Tibial nerve (tissue), 4 donors: ENCODE results near the gene GALNT10. TPM values are rescaled to one million over a fixed set of nuclear protein-coding genes. Genes with fewer than 3 reads are reported as not detected.

Experiments used
- DNase-seq, 2 donors: peaks; one replicate each; pipeline ENCODE4 v3.0.0-alpha.2; 2019; ENCODE audit warnings: low spot score in 2 of 2
- H3K27ac ChIP-seq, 4 donors: fragments of 200-600 bp; sonication (generic) in 3 of 4; one replicate each; pipeline ENCODE4 v1.5.1; 2017 to 2019; ENCODE audit warnings: mild to moderate bottlenecking in 1 of 4
- H3K27me3 ChIP-seq, 2 donors: fragments of 200-600 bp; sonication (generic) in 1 of 2; one replicate each; pipeline versions ENCODE4 v1.5.1 to v1.6.0; 2017 to 2019
- H3K36me3 ChIP-seq, 3 donors: fragments of 200-600 bp; sonication (generic); one replicate each; pipeline ENCODE4 v1.5.1; 2018 to 2019
- H3K4me1 ChIP-seq, 4 donors: fragments of 200-600 bp; sonication (generic) in 3 of 4; one replicate each; pipeline ENCODE4 v1.5.1; 2017 to 2019
- H3K4me3 ChIP-seq, 4 donors: fragments of 200-600 bp; sonication (generic) in 3 of 4; one replicate each; pipeline ENCODE4 v1.5.1; 2017 to 2019; ENCODE audit warnings: mild to moderate bottlenecking in 1 of 4, moderate library complexity in 1 of 4
- H3K9me3 ChIP-seq, 4 donors: fragments of 200-600 bp; sonication (generic) in 3 of 4; one replicate each; pipeline ENCODE4 v1.5.1; 2017 to 2019
- EP300 ChIP-seq, 2 donors: sonication (generic); formaldehyde crosslinking; IDR thresholded peaks; one replicate each; pipeline ENCODE4 v1.6.1; 2017; ENCODE audit warnings: antibody characterized with exemption in 2 of 2, mild to moderate bottlenecking in 1 of 2
- POLR2A ChIP-seq, 2 donors: fragments of 450-650 bp; IDR thresholded peaks; one replicate each; pipeline ENCODE4 v1.6.1; 2017; ENCODE audit warnings: antibody characterized with exemption in 2 of 2, mild to moderate bottlenecking in 2 of 2, moderate library complexity in 2 of 2
- whole genome bisulfite sequencing, 2 donors: methylation state at CpG; one replicate each; pipeline ENCODE4 v1.1.5; 2018; 5-methylcytosine and 5-hydroxymethylcytosine counted together
- total RNA-seq, 4 donors: library from RNA; depleted of rRNA; stranded (reverse); fragments of >200 nt; gene quantifications; one replicate each; pipeline ENCODE4 v1.1.0, GENCODE V29; 2016
- TF ChIP-seq, protein P1 (sequence below), 5 experiments: fragments of 200-600 bp in 3 of 5; fragments of 450-650 bp in 2 of 5; sonication (generic) in 3 of 5; IDR thresholded peaks; one replicate each; pipeline ENCODE4 v1.5.1; 2016 to 2019; ENCODE audit warnings: antibody characterized with exemption in 5 of 5, mild to moderate bottlenecking in 3 of 5, moderate library complexity in 2 of 5

Gene GALNT10
- total RNA-seq, 4 donors from 2014 or later: 24.1 to 41.2 (median 26.7) TPM

DNA sequence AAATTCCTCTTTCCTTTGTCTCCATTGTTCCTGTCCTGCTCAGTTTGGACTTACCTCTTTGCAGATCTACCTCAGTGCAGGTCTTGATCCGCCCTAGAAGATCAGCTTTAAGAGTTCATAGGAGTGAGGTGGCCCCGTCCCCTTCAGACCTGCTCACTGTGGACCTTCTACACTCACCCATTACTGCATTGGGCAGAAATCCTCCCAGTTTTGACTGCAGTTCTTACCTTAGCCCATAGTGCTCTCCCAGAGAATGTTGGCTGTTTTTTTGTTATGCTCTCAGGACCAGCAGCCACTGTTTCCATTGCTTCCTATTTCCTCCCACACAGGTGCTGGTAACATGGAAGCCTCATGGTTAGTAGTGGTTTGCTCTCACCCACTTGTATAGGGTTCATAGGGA, 63.3 kb downstream of the GALNT10 start:
- Histone ChIP-seq H3K4me3 (no peak overlapping the region), H3K36me3 (no peaks in the 10 kb centered on the region), H3K9me3 (peaks cover 0 to 4% (median 0%) of the 10 kb centered on the region in 4 donors), H3K27me3 (no peaks in the 10 kb centered on the region), H3K27ac (no peak overlapping the region), H3K4me1 (no peaks in the 10 kb centered on the region)
- 92 to 98% methylated on average over 2 of the region's 2 CpGs for WGBS, 2 donors
- no peak for DNase-seq
- TF ChIP-seq POLR2A (IDR thresholded peaks at IDR 0.05): no peak
- no peak for TF ChIP-seq EP300 (IDR thresholded peaks at IDR 0.05)
- TF ChIP-seq, protein P1, sequence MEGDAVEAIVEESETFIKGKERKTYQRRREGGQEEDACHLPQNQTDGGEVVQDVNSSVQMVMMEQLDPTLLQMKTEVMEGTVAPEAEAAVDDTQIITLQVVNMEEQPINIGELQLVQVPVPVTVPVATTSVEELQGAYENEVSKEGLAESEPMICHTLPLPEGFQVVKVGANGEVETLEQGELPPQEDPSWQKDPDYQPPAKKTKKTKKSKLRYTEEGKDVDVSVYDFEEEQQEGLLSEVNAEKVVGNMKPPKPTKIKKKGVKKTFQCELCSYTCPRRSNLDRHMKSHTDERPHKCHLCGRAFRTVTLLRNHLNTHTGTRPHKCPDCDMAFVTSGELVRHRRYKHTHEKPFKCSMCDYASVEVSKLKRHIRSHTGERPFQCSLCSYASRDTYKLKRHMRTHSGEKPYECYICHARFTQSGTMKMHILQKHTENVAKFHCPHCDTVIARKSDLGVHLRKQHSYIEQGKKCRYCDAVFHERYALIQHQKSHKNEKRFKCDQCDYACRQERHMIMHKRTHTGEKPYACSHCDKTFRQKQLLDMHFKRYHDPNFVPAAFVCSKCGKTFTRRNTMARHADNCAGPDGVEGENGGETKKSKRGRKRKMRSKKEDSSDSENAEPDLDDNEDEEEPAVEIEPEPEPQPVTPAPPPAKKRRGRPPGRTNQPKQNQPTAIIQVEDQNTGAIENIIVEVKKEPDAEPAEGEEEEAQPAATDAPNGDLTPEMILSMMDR (IDR thresholded peaks at IDR 0.05): no peak

DNA sequence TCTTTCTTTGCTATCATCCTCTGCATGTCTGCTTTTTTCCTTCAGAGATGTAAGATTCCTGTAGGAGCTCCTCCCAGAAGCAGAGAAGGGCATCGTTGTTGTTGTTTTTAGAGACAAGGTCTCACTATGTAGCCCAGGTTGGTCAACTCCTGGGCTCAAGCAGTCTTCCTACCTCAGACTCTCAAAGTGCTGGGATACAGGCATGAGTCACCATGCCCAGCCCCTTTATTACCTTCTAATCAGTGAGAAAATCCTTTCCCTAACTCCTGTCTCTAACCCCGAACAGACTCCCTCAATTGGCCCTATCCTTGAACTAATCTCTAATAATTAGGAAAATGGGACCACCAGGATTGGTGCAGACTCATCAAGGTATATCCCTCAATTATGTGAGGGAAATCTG, 64.4 kb downstream of the GALNT10 start:
- H3K4me3 ChIP-seq: no peak overlapping the region
- WGBS, 2 donors: 87 to 95% methylated on average over 2 of the region's 2 CpGs
- H3K36me3 ChIP-seq: no peaks in the 10 kb centered on the region
- no peak for TF ChIP-seq EP300 (IDR thresholded peaks at IDR 0.05)
- TF ChIP-seq POLR2A (IDR thresholded peaks at IDR 0.05): no peak
- TF ChIP-seq, protein P1 (IDR thresholded peaks at IDR 0.05): no peak
- H3K9me3 ChIP-seq: peaks cover 0 to 4% (median 0%) of the 10 kb centered on the region in 4 donors
- no peak overlapping the region for H3K27ac ChIP-seq
- H3K27me3 ChIP-seq: no peaks in the 10 kb centered on the region
- H3K4me1 ChIP-seq: no peaks in the 10 kb centered on the region
- DNase-seq: no peak

DNA sequence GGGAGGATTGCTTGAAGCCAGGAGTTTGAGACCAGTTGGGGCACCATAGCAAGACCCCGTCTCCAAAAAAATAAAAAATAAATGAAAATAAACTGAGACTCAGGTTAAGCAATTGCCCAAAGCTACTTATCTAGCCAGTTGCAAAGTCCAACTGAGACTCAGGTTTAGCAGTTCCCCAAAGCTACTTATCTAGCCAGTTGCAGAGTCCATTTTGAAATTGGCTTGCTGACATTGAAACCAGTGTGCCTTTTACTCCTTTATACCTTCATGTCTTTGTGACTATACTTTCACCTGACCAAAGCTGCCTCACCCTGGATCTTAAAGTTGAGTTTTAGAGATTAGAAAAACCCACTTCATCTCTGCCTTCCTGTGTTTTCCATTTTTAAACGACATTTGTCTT, 66.5 kb downstream of the GALNT10 start:
- Histone ChIP-seq H3K4me3 (no peak overlapping the region), H3K4me1 (peaks cover 0 to 4% (median 0%) of the 10 kb centered on the region in 4 donors), H3K36me3 (no peaks in the 10 kb centered on the region), H3K9me3 (peaks cover 0 to 4% (median 0%) of the 10 kb centered on the region in 4 donors), H3K27me3 (no peaks in the 10 kb centered on the region), H3K27ac (no peak overlapping the region)
- TF ChIP-seq POLR2A (IDR thresholded peaks at IDR 0.05): no peak
- TF ChIP-seq, protein P1 (IDR thresholded peaks at IDR 0.05): no peak
- WGBS, 2 donors: 67 to 80% methylated on average over 2 of the region's 2 CpGs
- DNase-seq: no peak

DNA sequence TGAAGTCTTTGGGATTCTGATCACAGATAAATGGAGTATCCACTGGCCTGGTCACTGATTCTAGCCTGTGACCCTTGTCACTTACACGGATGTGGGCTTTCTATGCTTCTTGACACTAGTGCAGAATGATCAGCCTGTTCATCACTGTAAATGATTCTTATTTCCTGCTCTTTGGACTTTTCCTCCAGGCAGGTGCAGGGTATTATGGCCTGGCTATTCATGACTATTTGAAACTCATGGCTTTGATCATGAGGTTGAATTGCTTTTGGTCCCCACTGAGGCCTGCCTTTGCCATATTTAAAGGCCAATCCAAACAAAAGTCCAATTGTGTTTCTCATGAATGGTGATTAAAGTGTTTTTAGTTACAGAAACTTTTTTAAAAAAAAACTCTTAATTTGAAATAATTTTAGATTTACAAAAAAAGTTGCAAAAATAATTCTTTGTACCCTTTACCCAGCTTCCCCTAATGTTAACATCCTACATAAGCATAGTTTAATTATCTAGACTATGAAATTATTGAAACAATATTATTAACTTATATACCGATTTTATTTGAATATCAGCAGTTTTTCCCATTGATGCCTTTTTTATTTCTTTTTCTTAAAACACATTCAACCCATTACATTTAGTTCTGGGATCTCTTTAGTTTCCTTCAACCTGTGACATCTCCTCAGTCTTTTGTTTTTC, 68.1 kb downstream of the GALNT10 start:
- TF ChIP-seq POLR2A (IDR thresholded peaks at IDR 0.05) (no peak), EP300 (IDR thresholded peaks at IDR 0.05) (no peak)
- TF ChIP-seq, protein P1 (IDR thresholded peaks at IDR 0.05): no peak
- WGBS, 2 donors: 55 to 66% methylated on average over 2 of the region's 2 CpGs
- no peak for DNase-seq
- Histone ChIP-seq H3K27me3 (no peaks in the 10 kb centered on the region), H3K36me3 (no peaks in the 10 kb centered on the region), H3K27ac (no peak overlapping the region), H3K4me3 (no peak overlapping the region), H3K9me3 (no peaks in the 10 kb centered on the region), H3K4me1 (peaks cover 0 to 8% (median 0%) of the 10 kb centered on the region in 4 donors)

DNA sequence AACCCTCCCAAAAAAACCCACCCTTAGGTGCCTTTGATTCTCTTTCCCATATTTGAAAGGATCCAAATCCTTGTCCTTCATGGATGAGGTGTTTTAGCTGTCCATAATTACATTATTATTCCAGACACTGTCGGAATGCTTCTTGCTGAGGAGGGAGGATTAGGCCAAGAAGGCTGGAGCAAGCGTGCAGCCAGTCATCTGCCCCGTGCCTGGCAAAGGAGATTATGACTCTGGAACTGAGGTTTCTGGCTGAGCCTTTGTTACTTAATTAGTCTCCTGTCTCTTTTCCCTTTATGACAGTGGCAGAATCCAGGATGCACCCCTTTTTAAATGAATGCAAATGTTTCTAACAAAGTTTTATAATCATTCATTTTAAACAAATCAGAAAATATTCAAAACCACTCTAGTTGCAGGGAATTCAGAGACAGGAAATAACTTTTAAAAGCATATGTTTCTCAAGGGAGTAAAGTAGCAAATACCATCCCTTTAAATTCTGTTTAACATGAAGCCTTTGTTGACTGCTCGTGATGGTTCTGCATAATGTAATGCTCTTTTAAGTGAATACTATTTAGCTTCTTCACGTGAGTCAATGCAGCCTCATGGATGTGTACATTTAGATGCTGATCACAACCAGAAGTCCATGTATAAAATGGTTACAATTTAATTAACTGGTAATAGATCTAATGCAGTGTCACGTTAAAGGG, 69.8 kb downstream of the GALNT10 start:
- H3K4me3 ChIP-seq: no peak overlapping the region
- no peaks in the 10 kb centered on the region for H3K27me3 ChIP-seq
- H3K27ac ChIP-seq: no peak overlapping the region
- peaks cover 0 to 25% (median 9%) of the 10 kb centered on the region in 4 donors for H3K4me1 ChIP-seq
- 46 to 54% methylated on average over 6 of the region's 6 CpGs for WGBS, 2 donors
- no peaks in the 10 kb centered on the region for H3K9me3 ChIP-seq
- TF ChIP-seq POLR2A (IDR thresholded peaks at IDR 0.05) (no peak), EP300 (IDR thresholded peaks at IDR 0.05) (no peak)
- TF ChIP-seq, protein P1 (IDR thresholded peaks at IDR 0.05): no peak
- no peaks in the 10 kb centered on the region for H3K36me3 ChIP-seq
- no peak for DNase-seq
